ENCODE data around the gene PRKCE. TPM values are rescaled to one million over a fixed set of nuclear protein-coding genes. Genes with fewer than 3 reads are reported as not detected.

Gene PRKCE
- total RNA-seq, 2 donors from 2014 or later = 5.8 to 18.1 TPM

DNA sequence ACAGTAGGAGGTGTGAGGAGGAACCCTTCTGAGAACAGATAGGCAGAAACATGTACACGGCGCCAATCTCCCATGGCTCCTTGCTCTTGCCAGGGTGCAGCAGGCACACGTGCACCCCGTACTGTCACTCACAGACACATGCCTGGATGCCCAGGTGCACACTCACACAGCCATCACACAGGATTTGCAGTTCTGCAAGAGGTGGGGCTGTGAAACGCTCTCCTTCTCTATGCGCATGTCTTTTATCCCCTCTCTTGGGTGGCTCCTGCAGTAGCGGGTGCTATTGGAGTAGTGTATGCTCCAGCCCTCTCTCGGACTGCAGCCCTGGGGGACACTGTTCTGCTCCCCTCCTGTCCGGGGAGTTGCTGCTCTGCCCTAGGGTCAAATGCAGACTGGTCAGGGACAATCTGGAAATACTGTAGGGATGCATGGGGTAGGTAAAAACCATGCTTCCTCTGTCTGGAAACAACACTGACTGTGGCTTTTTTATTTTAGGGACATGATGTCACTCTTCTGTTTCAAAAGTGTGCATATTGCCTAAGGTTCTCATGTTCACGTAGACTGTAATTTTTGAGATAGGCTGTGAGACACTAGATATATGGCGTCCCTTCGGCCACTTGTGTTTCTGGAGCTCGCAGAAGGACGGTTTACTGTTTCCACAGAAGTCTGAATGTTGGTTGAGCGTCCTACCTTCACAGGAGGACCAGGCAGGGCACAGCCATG, 118.5 kb downstream of the PRKCE start:
- DNase-seq (ENCODE audit: low spot score) (no peak), ATAC-seq (ENCODE audit: insufficient number of reproducible peaks, low FRiP score, low read depth) (no peak)
- Histone ChIP-seq H3K4me1 (ENCODE audit: control insufficient read depth in 1 of 2, low read depth in 2 of 2) (peaks cover 14 to 37% of the 10 kb centered on the region in 2 donors), H3K36me3 (no peaks in the 10 kb centered on the region), H3K27ac (no peak overlapping the region), H3K27me3 (replicated peaks; ENCODE audit: insufficient read depth) (no peaks in the 10 kb centered on the region), H3K4me3 (no peak overlapping the region), H3K9me3 (no peaks in the 10 kb centered on the region)
- TF ChIP-seq CTCF (IDR thresholded peaks at IDR 0.05) = no peak

- Histone ChIP-seq H3K4me1 (ENCODE audit: control insufficient read depth in 1 of 2, low read depth in 2 of 2) (peaks cover 10 to 29% of the 10 kb centered on the region in 2 donors), H3K27me3 (replicated peaks; ENCODE audit: insufficient read depth) (no peaks in the 10 kb centered on the region), H3K9me3 (no peaks in the 10 kb centered on the region), H3K4me3 (peak overlapping the region; percentile 59), H3K36me3 (no peaks in the 10 kb centered on the region), H3K27ac (peak overlapping the region in 1 of 2 donors; percentile 18)
- no peak for ATAC-seq (ENCODE audit: insufficient number of reproducible peaks, low FRiP score, low read depth)
- no peak for TF ChIP-seq CTCF (IDR thresholded peaks at IDR 0.05)
- DNase-seq (ENCODE audit: low spot score) = no peak
Observed at GRCh38 chr2:45770811-45771210, 119.3 kb downstream of the PRKCE start.

GRCh38 chr2:45771261-45771660, 119.8 kb downstream of the PRKCE start:
- no peaks in the 10 kb centered on the region for H3K9me3 ChIP-seq
- H3K27me3 ChIP-seq (replicated peaks; ENCODE audit: insufficient read depth) = no peaks in the 10 kb centered on the region
- no peak for DNase-seq (ENCODE audit: low spot score)
- H3K4me3 ChIP-seq = peak overlapping the region; percentile 59
- no peak for ATAC-seq (ENCODE audit: insufficient number of reproducible peaks, low FRiP score, low read depth)
- no peaks in the 10 kb centered on the region for H3K36me3 ChIP-seq
- no peak for TF ChIP-seq CTCF (IDR thresholded peaks at IDR 0.05)
- H3K27ac ChIP-seq = peak overlapping the region in 1 of 2 donors; percentile 18
- H3K4me1 ChIP-seq (ENCODE audit: control insufficient read depth in 1 of 2, low read depth in 2 of 2) = peaks cover 5 to 25% of the 10 kb centered on the region in 2 donors

GRCh38 chr2:45772038-45772437, 120.6 kb downstream of the PRKCE start:
- ATAC-seq (ENCODE audit: insufficient number of reproducible peaks, low FRiP score, low read depth) (no peak), DNase-seq (ENCODE audit: low spot score) (no peak)
- peaks cover 3 to 22% of the 10 kb centered on the region in 2 donors for H3K4me1 ChIP-seq (ENCODE audit: control insufficient read depth in 1 of 2, low read depth in 2 of 2)
- H3K27ac ChIP-seq = no peak overlapping the region
- no peaks in the 10 kb centered on the region for H3K27me3 ChIP-seq (replicated peaks; ENCODE audit: insufficient read depth)
- no peaks in the 10 kb centered on the region for H3K36me3 ChIP-seq
- H3K9me3 ChIP-seq = no peaks in the 10 kb centered on the region
- TF ChIP-seq CTCF (IDR thresholded peaks at IDR 0.05) = no peak
- no peak overlapping the region for H3K4me3 ChIP-seq

DNA sequence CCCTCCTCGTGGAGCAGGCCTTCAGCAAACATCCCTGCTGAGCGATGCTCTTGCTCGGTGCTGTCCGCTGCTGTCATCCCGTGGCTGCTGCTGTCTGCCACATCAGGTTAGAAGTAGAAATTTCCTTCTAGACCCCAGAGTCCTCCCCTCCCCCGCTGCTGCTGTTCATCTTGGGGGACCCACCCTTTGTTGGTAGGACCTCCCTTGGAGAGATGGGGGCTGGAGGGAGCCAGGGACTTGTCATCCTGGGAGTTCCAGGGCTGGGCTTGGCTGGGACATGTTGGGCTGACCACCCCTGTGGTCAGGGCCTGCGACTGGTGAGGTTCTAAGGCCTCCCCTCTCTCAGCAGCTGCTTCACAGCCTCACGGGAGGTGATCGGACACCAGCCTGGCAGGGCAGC, 122.4 kb downstream of the PRKCE start:
- ATAC-seq (ENCODE audit: insufficient number of reproducible peaks, low FRiP score, low read depth) (no peak), DNase-seq (ENCODE audit: low spot score) (no peak)
- Histone ChIP-seq H3K9me3 (no peaks in the 10 kb centered on the region), H3K4me1 (ENCODE audit: control insufficient read depth in 1 of 2, low read depth in 2 of 2) (peaks cover 3 to 22% of the 10 kb centered on the region in 2 donors), H3K27ac (no peak overlapping the region), H3K27me3 (replicated peaks; ENCODE audit: insufficient read depth) (no peaks in the 10 kb centered on the region), H3K36me3 (no peaks in the 10 kb centered on the region), H3K4me3 (no peak overlapping the region)
- TF ChIP-seq CTCF (IDR thresholded peaks at IDR 0.05) = no peak
